K562 (cell line): Measurements from ENCODE around the gene CD151. TPM values are rescaled to one million over a fixed set of nuclear protein-coding genes. Genes with fewer than 3 reads are reported as not detected.

Experiments
- ATAC-seq: fragments of 200-7000 bp; cut with Tn5 transposase; 3 replicates; pipeline ENCODE4 v1.9.1; 2020; ENCODE audit warnings: moderate library complexity
- BruUV-seq: library from RNA; stranded (reverse); fragments of 400-500 nt; replicated peaks from 2 replicates; lab custom pipeline; 2021; lab: Mats Ljungman, UMichigan
- CTCF ChIA-PET: fragments of 300-600 bp; formaldehyde crosslinking; extraction: SDS; loops from one replicate; lab custom pipeline; 2021; ENCODE audit warnings: low intra/inter-chr PET ratio; lab: Yijun Ruan, JAX
- POLR2A ChIA-PET: fragments of 300-600, 350-650 bp; sonication (Branson Sonifier 250); formaldehyde crosslinking; extraction: SDS; loops from one replicate; lab custom pipeline; 2021; ENCODE audit warnings: antibody characterized with exemption, inconsistent platforms; lab: Yijun Ruan, JAX
- DNase-seq, 4 experiments: peaks; one replicate each; pipeline versions ENCODE4 v3.0.0 to v3.0.0-alpha.2; 2011 to 2018; ENCODE audit warnings: low spot score in 3 of 4, mixed read lengths in 3 of 4; ENCODE audit errors: extremely low read depth in 1 of 4
- FAIRE-seq: peaks from 2 replicates; lab custom pipeline; 2011; peaks lifted over from hg19 to GRCh38; lab: Jason Lieb, UNC
- H2AFZ ChIP-seq: 2 replicates; pipeline ENCODE4 v1.6.0; 2011; ENCODE audit warnings: low read depth, low read length, control low read depth, inconsistent platforms
- H3K27ac ChIP-seq: fragments of 200-600 bp; 3 replicates; pipeline ENCODE4 v1.8.0; 2011; ENCODE audit warnings: low read depth, mild to moderate bottlenecking, control low read depth, inconsistent platforms, low read length, moderate library complexity, mixed read lengths; ENCODE audit errors: extremely low read depth
- H3K27me3 ChIP-seq, 2 experiments: fragments of 300-600 bp in 1 of 2; 2 replicates in 1 of 2; 3 replicates in 1 of 2; pipeline versions ENCODE4 v1.6.0 to v1.8.0; 2011; ENCODE audit warnings: inconsistent platforms in 2 of 2, low read length in 2 of 2, mild to moderate bottlenecking in 1 of 2, mixed read lengths in 1 of 2, moderate library complexity in 1 of 2; ENCODE audit not compliant: control insufficient read depth in 2 of 2, insufficient read depth in 2 of 2
- H3K36me3 ChIP-seq: fragments of 300-600 bp; 3 replicates; pipeline ENCODE4 v1.8.0; 2011; ENCODE audit warnings: mild to moderate bottlenecking, low read length, inconsistent platforms; ENCODE audit not compliant: control insufficient read depth, insufficient read depth
- H3K4me1 ChIP-seq, 2 experiments: fragments of 200-600 bp in 1 of 2; replicated peaks in 1 of 2; 2 replicates in 1 of 2; 3 replicates in 1 of 2; pipeline versions ENCODE4 v1.5.1 to v1.8.0; 2011; ENCODE audit warnings: inconsistent platforms in 2 of 2, low read length in 2 of 2, mild to moderate bottlenecking in 1 of 2, mixed read lengths in 1 of 2, moderate library complexity in 1 of 2; ENCODE audit not compliant: control insufficient read depth in 2 of 2, insufficient read depth in 2 of 2
- H3K4me2 ChIP-seq: 2 replicates; pipeline ENCODE4 v1.6.1; 2011; ENCODE audit warnings: low read length, control low read depth, inconsistent platforms, mixed read lengths; ENCODE audit not compliant: insufficient read depth
- H3K4me3 ChIP-seq: fragments of 200-600 bp; sonication (generic), shearing (Covaris generic); 2 replicates; pipeline ENCODE4 v1.5.1; 2016; ENCODE audit warnings: control low read depth, inconsistent platforms
- H3K79me2 ChIP-seq: fragments of 200-600 bp; 3 replicates; pipeline ENCODE4 v1.8.0; 2011; ENCODE audit warnings: low read length, inconsistent platforms; ENCODE audit not compliant: control insufficient read depth, insufficient read depth
- H3K9ac ChIP-seq, 2 experiments: 2 replicates each; pipeline versions ENCODE4 v1.6.0 to v1.6.1; 2011; ENCODE audit warnings: low read depth in 2 of 2, low read length in 2 of 2, control low read depth in 1 of 2, inconsistent platforms in 1 of 2, mild to moderate bottlenecking in 1 of 2, mixed read lengths in 1 of 2; ENCODE audit not compliant: insufficient read depth in 1 of 2
- H3K9me1 ChIP-seq: one replicate; pipeline ENCODE4 v1.6.0; 2011; ENCODE audit warnings: inconsistent platforms, mild to moderate bottlenecking, low read length, moderate library complexity; ENCODE audit not compliant: control insufficient read depth, insufficient read depth
- H3K9me3 ChIP-seq: replicated peaks from 2 replicates; pipeline ENCODE4 v1.5.1; 2011; ENCODE audit warnings: low read depth, low read length, inconsistent platforms; ENCODE audit not compliant: control insufficient read depth, insufficient read depth
- H4K20me1 ChIP-seq: replicated peaks from 2 replicates; pipeline ENCODE4 v1.6.1; 2011; ENCODE audit warnings: low read length, inconsistent platforms, mixed read lengths; ENCODE audit not compliant: control insufficient read depth, insufficient read depth
- CREB1 ChIP-seq, 2 experiments: sonication (generic) in 1 of 2; formaldehyde crosslinking in 1 of 2; IDR thresholded peaks; 2 replicates each; pipeline versions ENCODE4 v1.6.1 to v1.8.0; 2012 to 2022; ENCODE audit warnings: inconsistent platforms in 1 of 2, mild to moderate bottlenecking in 1 of 2, missing genetic modification reagents in 1 of 2, moderate library complexity in 1 of 2
- CREM ChIP-seq: IDR thresholded peaks from 2 replicates; pipeline ENCODE4 v1.6.1; 2014; ENCODE audit warnings: antibody characterized with exemption, low read depth
- FOS ChIP-seq: IDR thresholded peaks from 3 replicates; pipeline ENCODE4 v1.6.1; 2011; ENCODE audit not compliant: insufficient read length; ENCODE audit errors: extremely low read depth
- MNT ChIP-seq, 2 experiments: fragments of 450-650 bp; conservative IDR thresholded peaks; 2 replicates each; pipeline ENCODE4 v1.6.1; 2017; ENCODE audit warnings: mild to moderate bottlenecking in 2 of 2, moderate library complexity in 2 of 2
- NR2C1 ChIP-seq, 2 experiments: fragments of 450-650 bp; IDR thresholded peaks; 2 replicates each; pipeline ENCODE4 v1.6.1; 2017; ENCODE audit warnings: mild to moderate bottlenecking in 2 of 2, antibody characterized with exemption in 1 of 2, inconsistent platforms in 1 of 2, missing compliant biosample characterization in 1 of 2, missing genetic modification characterization in 1 of 2
- NR2C2 ChIP-seq, 2 experiments: fragments of 200-800 bp in 1 of 2; sonication (Bioruptor generic) in 1 of 2; sonication (generic) in 1 of 2; formaldehyde crosslinking in 1 of 2; IDR thresholded peaks; 2 replicates each; pipeline versions ENCODE4 v1.6.1 to v1.8.0; 2016 to 2022; ENCODE audit warnings: mild to moderate bottlenecking in 1 of 2, missing compliant biosample characterization in 1 of 2, missing genetic modification characterization in 1 of 2, missing genetic modification reagents in 1 of 2
- RERE ChIP-seq: sonication (generic); formaldehyde crosslinking; IDR thresholded peaks from 2 replicates; pipeline ENCODE4 v1.8.0; 2023; ENCODE audit warnings: missing genetic modification reagents, mild to moderate bottlenecking, borderline replicate concordance
- SAP30 ChIP-seq: fragments of 200-600 bp; sonication (generic); IDR thresholded peaks from 2 replicates; pipeline ENCODE4 v1.6.1; 2012; ENCODE audit warnings: borderline replicate concordance, low read depth, mild to moderate bottlenecking, moderate library complexity, low read length, control low read depth, inconsistent platforms; ENCODE audit not compliant: insufficient read depth, poor library complexity, severe bottlenecking
- ZBTB2 ChIP-seq: fragments of 450-650 bp; IDR thresholded peaks from 2 replicates; pipeline ENCODE4 v1.6.1; 2016; ENCODE audit warnings: antibody characterized with exemption
- whole genome bisulfite sequencing: fragments of 100-300 bp; shearing (Covaris generic); methylation state at CpG from one replicate; pipeline ENCODE4 v1.1.6; 2016; ENCODE audit warnings: low coverage, mixed read lengths; ENCODE audit not compliant: insufficient coverage; ENCODE audit errors: missing lambda C conversion rate; 5-methylcytosine and 5-hydroxymethylcytosine counted together
- in situ Hi-C: fragments of 300-500 bp; cut with MboI; formaldehyde crosslinking; loops from 4 replicates; pipeline ENCODE4 v1.15.0; 2018; ENCODE audit warnings: inconsistent platforms, mixed read lengths
- intact Hi-C: fragments of 100-400 bp; cut with micrococcal nuclease; formaldehyde crosslinking; loops from 2 replicates; pipeline ENCODE4 v1.14.2; 2022
- polyA plus RNA-seq, 8 experiments: library from polyadenylated mRNA; depleted of rRNA in 4 of 8; stranded (reverse) in 5 of 8; unstranded in 3 of 8; fragments of >200 nt; fragmentation: Nextera tagmentation in 2 of 8; fragmentation: Illumina TruSeq in 1 of 8; extraction: Ambion mirVana in 2 of 8; extraction: Trizol in 1 of 8; gene quantifications; 2 replicates each; pipeline versions ENCODE4 v1.2.1 to v1.2.3, GENCODE V29; 2011 to 2014; ENCODE audit warnings: inconsistent platforms in 1 of 8, missing spikeins in 1 of 8
- total RNA-seq, 7 experiments: library from RNA; depleted of rRNA in 6 of 7; stranded (reverse); fragments of >200 nt in 6 of 7; fragmentation: Illumina TruSeq in 2 of 7; extraction: Trizol in 2 of 7; gene quantifications; 2 replicates each; pipeline versions ENCODE4 v1.2.1 to v1.2.3, GENCODE V29; 2011 to 2021; ENCODE audit warnings: low replicate concordance in 1 of 7

Gene CD151
- total and polyA plus RNA-seq, 9 of the 15 experiments (the other 6 are each of a cell fraction or from before 2014, with no cell fraction given), result 2.3 to 187 (median 140) TPM

- in situ Hi-C loops, result no loop called here
- Histone ChIP-seq H3K36me3 (peaks cover 51% of the 10 kb centered on the region; the same call in 1 of the 3 replicates), H3K9me3 (no peaks in the 10 kb centered on the region), H3K4me1 (peaks cover 7 to 91% of the 10 kb centered on the region in 2 experiments), H3K9ac (peak overlapping the region; percentile 66 to 95; a peak in 3 of 4 replicates), H3K27ac (peak overlapping the region; percentile 71), H3K79me2 (peaks cover 26% of the 10 kb centered on the region), H4K20me1 (no peaks in the 10 kb centered on the region), H2AFZ (peak overlapping the region; percentile 79; the same call in 1 of the 2 replicates), H3K4me2 (peak overlapping the region; percentile 91), H3K27me3 (no peaks in the 10 kb centered on the region), H3K4me3 (peak overlapping the region; percentile 73), H3K9me1 (no peaks in the 10 kb centered on the region)
- peak in 3 of 4 experiments; percentile 48 to 61 (median 60) for DNase-seq
- CTCF ChIA-PET, result interaction anchor here (2.4 kb wide), 1 partner anchor 68 kb away, joined by 10 read pairs; no protein-coding TSS in a partner anchor
- BruUV-seq, result no TSS peak
- 18% methylated on average over 18 of the region's 18 CpGs for WGBS
- POLR2A ChIA-PET, result interaction anchor here (0.6 to 2.2 kb wide), 13 partner anchors 8 to 239 kb away, joined by 3 to 26 read pairs (median 3); partner anchors contain the start of genes RPLP2 and TALDO1
- no peak for FAIRE-seq
- intact Hi-C loops, result loop anchor here (5.0 to 10.0 kb wide), 2 partner anchors 69 to 232 kb away; partner anchors contain the start of genes LMNTD2 and RASSF7
- no peak; the same call in 2 of the 3 replicates for ATAC-seq
- peak; percentile 56; the same call in 1 of the 2 replicates for TF ChIP-seq ZBTB2
- 0 out of 2 replicates have a peak, but pooled peaks have one; percentile 14 for TF ChIP-seq NR2C2 (CRISPR knock-in tag; IDR thresholded peaks at IDR 0.05)
- TF ChIP-seq NR2C2 (tag; IDR thresholded peaks at IDR 0.05), result peak; percentile 49
- no peak for TF ChIP-seq CREB1 (IDR thresholded peaks at IDR 0.05)
- no peak for TF ChIP-seq CREB1 (CRISPR knock-in tag; IDR thresholded peaks at IDR 0.05)
- peak; percentile 70 for TF ChIP-seq NR2C1 (IDR thresholded peaks at IDR 0.05)
- TF ChIP-seq NR2C1 (tag; IDR thresholded peaks at IDR 0.05), result peak; percentile 46
- no peak for TF ChIP-seq RERE (CRISPR knock-in tag)
- TF ChIP-seq MNT (conservative IDR thresholded peaks at IDR 0.05), result 0 out of 4 replicates have a peak, but pooled peaks of 1 of the 2 experiments have one; percentile 15
- TF ChIP-seq CREM, result peak; percentile 20; the same call in 1 of the 2 replicates
- TF ChIP-seq SAP30, result peak; percentile 18
- no peak for TF ChIP-seq FOS
These were observed 36.0 kb upstream of the CD151 start for GRCh38 chr11:796565-797295.
